Panc1 (cell line): ENCODE measurements around the gene BIK. TPM values are rescaled to one million over a fixed set of nuclear protein-coding genes. Genes with fewer than 3 reads are reported as not detected.

Experiments
- ATAC-seq: fragments of 200-7000 bp; cut with Tn5 transposase; 2 replicates; pipeline ENCODE4 v1.9.1; 2020; ENCODE audit warnings: mild to moderate bottlenecking, moderate library complexity
- BruUV-seq: library from RNA; stranded (reverse); fragments of 400-500 nt; replicated peaks from 2 replicates; lab custom pipeline; 2021; lab: Mats Ljungman, UMichigan
- CTCF ChIA-PET: fragments of 300-600 bp; sonication (Branson Sonifier 250); formaldehyde crosslinking; loops from one replicate; lab custom pipeline; 2022; ENCODE audit warnings: antibody characterized with exemption; lab: Charles Lee
- POLR2A ChIA-PET: fragments of 300-600 bp; sonication (Branson Sonifier 250); formaldehyde crosslinking; loops from one replicate; lab custom pipeline; 2022; ENCODE audit warnings: antibody characterized with exemption; lab: Charles Lee
- DNase-seq: peaks from one replicate; pipeline ENCODE4 v3.0.0-alpha.2; 2010; ENCODE audit warnings: low read depth, low spot score
- H3K27ac ChIP-seq: 2 replicates; pipeline ENCODE4 v1.5.1; 2011; ENCODE audit warnings: mild to moderate bottlenecking, low read length, inconsistent platforms
- H3K27me3 ChIP-seq: fragments of 200-500 bp; sonication (Bioruptor generic); 2 replicates; pipeline ENCODE4 v1.6.0; 2014; ENCODE audit warnings: low read length, inconsistent platforms; ENCODE audit not compliant: control insufficient read depth, insufficient read depth
- H3K36me3 ChIP-seq: fragments of 200-500 bp; sonication (Bioruptor generic); 2 replicates; pipeline ENCODE4 v1.5.1; 2014; ENCODE audit warnings: inconsistent platforms, mild to moderate bottlenecking, low read length, moderate library complexity; ENCODE audit not compliant: control insufficient read depth, insufficient read depth
- H3K4me1 ChIP-seq: 2 replicates; pipeline ENCODE4 v1.5.1; 2011; ENCODE audit warnings: inconsistent platforms, mild to moderate bottlenecking, low read length, moderate library complexity; ENCODE audit not compliant: control insufficient read depth, insufficient read depth
- H3K4me3 ChIP-seq, 2 experiments: 2 replicates each; pipeline ENCODE4 v1.5.1; 2011 to 2012; ENCODE audit warnings: low read depth in 2 of 2, low read length in 2 of 2, mild to moderate bottlenecking in 2 of 2, inconsistent platforms in 1 of 2, moderate library complexity in 1 of 2
- H3K9me3 ChIP-seq: fragments of 200-500 bp; sonication (Bioruptor generic); 2 replicates; pipeline ENCODE4 v1.5.1; 2014; ENCODE audit warnings: low read depth, mild to moderate bottlenecking, inconsistent platforms, low read length, moderate library complexity; ENCODE audit not compliant: control insufficient read depth, insufficient read depth
- POLR2AphosphoS5 ChIP-seq: IDR thresholded peaks from 2 replicates; pipeline ENCODE4 v1.6.1; 2012; ENCODE audit warnings: mild to moderate bottlenecking, low read depth, low read length, moderate library complexity
- REST ChIP-seq, 2 experiments: IDR thresholded peaks; 2 replicates each; pipeline ENCODE4 v1.6.1; 2011 to 2012; ENCODE audit warnings: low read depth in 2 of 2, control low read depth in 1 of 2, low read length in 1 of 2, mild to moderate bottlenecking in 1 of 2, moderate library complexity in 1 of 2; ENCODE audit not compliant: insufficient read depth in 1 of 2
- SIN3A ChIP-seq: IDR thresholded peaks from 2 replicates; pipeline ENCODE4 v1.6.1; 2012; ENCODE audit warnings: low read depth, mild to moderate bottlenecking, low read length, moderate library complexity, borderline replicate concordance; ENCODE audit not compliant: insufficient read depth
- TCF7L2 ChIP-seq: IDR thresholded peaks from 2 replicates; pipeline ENCODE4 v1.6.1; 2011; ENCODE audit warnings: mild to moderate bottlenecking, low read depth, low read length, inconsistent platforms
- in situ Hi-C: cut with HindIII; loops from 2 replicates; pipeline ENCODE4 v1.10.0; 2016; ENCODE audit warnings: low sequenced_read_pairs, low pct_unique_long_range_greater_than_20kb
- intact Hi-C: fragments of 100-400 bp; cut with micrococcal nuclease; formaldehyde crosslinking; loops from one replicate; pipeline ENCODE4 v1.10.0; 2022; ENCODE audit not compliant: unreplicated experiment
- total RNA-seq: library from RNA; stranded (reverse); gene quantifications from one replicate; pipeline ENCODE4 v1.2.1, GENCODE V29; 2021; ENCODE audit not compliant: unreplicated experiment
- TF ChIP-seq, protein P1 (sequence below): fragments of 450-650 bp; IDR thresholded peaks from 2 replicates; pipeline ENCODE4 v1.5.1; 2017; ENCODE audit warnings: mild to moderate bottlenecking

BIK gene
- total RNA-seq, 1 experiment from 2014 or later = 0.18 TPM

- intact Hi-C loops (no loop called here), in situ Hi-C loops (no loop called here)
- ChIA-PET CTCF (no interaction called here), POLR2A (no interaction called here)
- Histone ChIP-seq H3K27me3 (no peaks in the 10 kb centered on the region), H3K9me3 (no peaks in the 10 kb centered on the region), H3K4me3 (no peak overlapping the region), H3K27ac (no peak overlapping the region), H3K36me3 (no peaks in the 10 kb centered on the region; the same call in 1 of the 2 replicates), H3K4me1 (peaks cover 4% of the 10 kb centered on the region)
- no peak for DNase-seq
- TF ChIP-seq REST (IDR thresholded peaks at IDR 0.05; ENCODE audit: insufficient read depth in 1 of 2, low read depth in 2 of 2, low read length in 1 of 2) (no peak), POLR2AphosphoS5 (no peak), SIN3A (no peak), TCF7L2 (no peak)
- TF ChIP-seq, protein P1, sequence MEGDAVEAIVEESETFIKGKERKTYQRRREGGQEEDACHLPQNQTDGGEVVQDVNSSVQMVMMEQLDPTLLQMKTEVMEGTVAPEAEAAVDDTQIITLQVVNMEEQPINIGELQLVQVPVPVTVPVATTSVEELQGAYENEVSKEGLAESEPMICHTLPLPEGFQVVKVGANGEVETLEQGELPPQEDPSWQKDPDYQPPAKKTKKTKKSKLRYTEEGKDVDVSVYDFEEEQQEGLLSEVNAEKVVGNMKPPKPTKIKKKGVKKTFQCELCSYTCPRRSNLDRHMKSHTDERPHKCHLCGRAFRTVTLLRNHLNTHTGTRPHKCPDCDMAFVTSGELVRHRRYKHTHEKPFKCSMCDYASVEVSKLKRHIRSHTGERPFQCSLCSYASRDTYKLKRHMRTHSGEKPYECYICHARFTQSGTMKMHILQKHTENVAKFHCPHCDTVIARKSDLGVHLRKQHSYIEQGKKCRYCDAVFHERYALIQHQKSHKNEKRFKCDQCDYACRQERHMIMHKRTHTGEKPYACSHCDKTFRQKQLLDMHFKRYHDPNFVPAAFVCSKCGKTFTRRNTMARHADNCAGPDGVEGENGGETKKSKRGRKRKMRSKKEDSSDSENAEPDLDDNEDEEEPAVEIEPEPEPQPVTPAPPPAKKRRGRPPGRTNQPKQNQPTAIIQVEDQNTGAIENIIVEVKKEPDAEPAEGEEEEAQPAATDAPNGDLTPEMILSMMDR = no peak
- BruUV-seq = no TSS peak
- ATAC-seq = no peak
These were observed 18.4 kb downstream of the BIK start for GRCh38 chr22:43128928-43129424.

DNA sequence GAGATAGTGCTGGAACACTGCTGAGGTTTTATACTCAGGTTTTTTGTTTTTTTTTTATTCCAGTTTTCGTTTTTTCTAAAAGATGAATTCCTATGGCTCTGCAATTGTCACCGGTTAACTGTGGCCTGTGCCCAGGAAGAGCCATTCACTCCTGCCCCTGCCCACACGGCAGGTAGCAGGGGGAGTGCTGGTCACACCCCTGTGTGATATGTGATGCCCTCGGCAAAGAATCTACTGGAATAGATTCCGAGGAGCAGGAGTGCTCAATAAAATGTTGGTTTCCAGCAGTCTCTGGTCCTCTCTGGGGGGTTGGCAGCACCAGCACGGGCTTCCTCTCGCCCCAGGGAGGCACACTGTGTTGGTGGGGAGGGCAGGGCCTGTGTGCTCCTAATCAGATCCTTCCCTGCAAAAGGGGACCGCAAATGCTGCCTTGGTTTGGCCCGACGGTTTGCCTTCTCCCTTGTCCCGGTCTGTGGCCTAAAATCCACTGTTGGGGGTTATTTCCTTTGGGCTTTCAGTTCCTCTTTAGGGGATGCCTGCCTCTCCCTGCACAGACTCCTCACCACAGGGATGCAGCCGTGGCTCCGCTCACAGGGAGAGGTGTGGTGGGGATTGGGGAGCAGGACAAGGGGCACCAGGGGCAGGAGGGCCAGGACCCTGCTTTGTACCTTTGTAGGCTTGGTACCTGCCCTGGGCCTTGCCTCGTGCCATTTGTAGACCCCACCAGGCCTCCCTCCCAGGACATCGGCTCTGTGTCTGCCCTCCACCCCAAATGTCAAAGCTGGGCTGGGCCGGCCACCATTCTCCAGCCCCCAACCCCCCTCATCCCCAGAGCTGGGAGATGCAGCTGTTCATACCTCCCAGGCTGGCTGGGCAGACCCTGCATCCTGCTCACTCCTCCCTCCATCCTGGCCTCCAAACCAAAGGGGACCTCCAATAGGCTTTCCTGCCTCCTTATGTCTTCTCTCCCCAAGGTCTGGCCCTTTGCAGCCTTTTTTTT is 19.2 kb downstream of the BIK start:
- Histone ChIP-seq H3K27ac (no peak overlapping the region), H3K4me1 (peaks cover 4% of the 10 kb centered on the region), H3K4me3 (no peak overlapping the region), H3K27me3 (no peaks in the 10 kb centered on the region), H3K9me3 (no peaks in the 10 kb centered on the region), H3K36me3 (no peaks in the 10 kb centered on the region; the same call in 1 of the 2 replicates)
- no TSS peak for BruUV-seq
- intact Hi-C loops (no loop called here), in situ Hi-C loops (no loop called here)
- TF ChIP-seq SIN3A (no peak), TCF7L2 (no peak), POLR2AphosphoS5 (no peak), REST (IDR thresholded peaks at IDR 0.05; ENCODE audit: insufficient read depth in 1 of 2, low read depth in 2 of 2, low read length in 1 of 2) (no peak)
- TF ChIP-seq, protein P1 = no peak
- ChIA-PET CTCF (no interaction called here), POLR2A (no interaction called here)
- DNase-seq (no peak), ATAC-seq (no peak)
